ENCODE data around the gene RHCE. TPM values are rescaled to one million over a fixed set of nuclear protein-coding genes. Genes with fewer than 3 reads are reported as not detected.
"Not testable (repeated sequence)": the region's sequence is repeated elsewhere in the genome, so short reads cannot be mapped to it uniquely, and the experiment has no call there.

The RHCE gene
- total RNA-seq (1.4 and 8.8 TPM in 2 replicates), polyA plus RNA-seq (0.27 and 0.80 TPM in 2 replicates)

DNA sequence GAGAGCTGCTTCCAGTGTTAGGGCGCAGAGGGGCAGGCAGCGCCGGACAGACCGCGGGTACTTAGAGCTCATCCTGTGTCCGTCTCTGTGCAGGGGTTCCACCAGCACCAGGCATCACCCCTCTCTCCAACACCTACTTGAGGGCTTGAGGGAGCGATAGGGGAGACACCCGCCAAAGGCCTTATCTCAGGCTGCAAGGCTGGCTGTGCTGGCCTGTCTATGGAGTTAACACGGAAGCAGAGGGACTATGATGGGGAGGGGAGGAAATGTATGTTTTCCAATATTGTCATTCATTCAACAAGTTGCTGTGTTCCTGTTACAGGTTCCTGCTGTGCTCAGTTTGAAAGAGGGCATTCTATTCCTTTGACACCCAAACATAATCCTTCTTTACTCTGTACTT, at the start of gene RHCE:
Gene RHCE, minus strand, starts transcription at position 111 of the 400 bp plus-strand sequence. Its CDS starts 39 bp downstream, at position 72.
- H3K27me3 ChIP-seq = not testable (repeated sequence)
- 69% methylated on average over 3 of the region's 9 CpGs for WGBS (ENCODE audit: low lambda C conversion rate, missing lambda C conversion rate)

DNA sequence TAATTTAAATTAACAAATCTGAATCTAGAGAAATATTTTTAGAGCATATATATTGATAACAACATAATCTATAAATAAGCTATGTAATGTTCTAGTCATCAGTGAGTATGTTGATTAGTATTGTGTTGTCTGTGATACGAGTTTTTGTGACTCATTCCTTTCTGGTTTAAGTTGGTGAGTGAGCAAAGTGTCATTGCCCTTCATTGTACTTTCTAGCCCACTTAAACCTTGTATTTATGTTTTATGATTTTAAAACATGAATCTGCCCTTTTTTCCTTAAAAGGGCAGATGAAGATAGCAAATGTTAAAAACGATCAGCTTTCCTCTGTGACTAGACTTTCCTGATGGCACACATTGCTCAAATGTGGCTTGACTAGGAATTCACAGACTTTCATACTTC, 48.6 kb upstream of the RHCE start:
- Histone ChIP-seq H2AFZ (no peak overlapping the region), H3K27me3 (no peaks in the 10 kb centered on the region), H3K9me3 (ENCODE audit: low read depth) (no peaks in the 10 kb centered on the region), H3K36me3 (replicated peaks; ENCODE audit: insufficient read depth, low read depth) (no peaks in the 10 kb centered on the region), H3K79me2 (peaks cover 69% of the 10 kb centered on the region), H3K4me3 (no peak overlapping the region), H3K9me2 (replicated peaks; ENCODE audit: insufficient read depth) (no peaks in the 10 kb centered on the region), H3K4me2 (no peak overlapping the region), H3K27ac (no peak overlapping the region), H3K4me1 (ENCODE audit: insufficient read depth) (no peaks in the 10 kb centered on the region), H4K20me1 (ENCODE audit: insufficient read depth, poor library complexity, severe bottlenecking) (peaks cover 5% of the 10 kb centered on the region)
- TF ChIP-seq EZH2 (IDR thresholded peaks at IDR 0.05; ENCODE audit: borderline replicate concordance) (no peak), EZH2phosphoT487 (IDR thresholded peaks at IDR 0.05; ENCODE audit: low read depth, severe bottlenecking, unreplicated experiment) (no peak)
- TF ChIP-seq, protein P1, sequence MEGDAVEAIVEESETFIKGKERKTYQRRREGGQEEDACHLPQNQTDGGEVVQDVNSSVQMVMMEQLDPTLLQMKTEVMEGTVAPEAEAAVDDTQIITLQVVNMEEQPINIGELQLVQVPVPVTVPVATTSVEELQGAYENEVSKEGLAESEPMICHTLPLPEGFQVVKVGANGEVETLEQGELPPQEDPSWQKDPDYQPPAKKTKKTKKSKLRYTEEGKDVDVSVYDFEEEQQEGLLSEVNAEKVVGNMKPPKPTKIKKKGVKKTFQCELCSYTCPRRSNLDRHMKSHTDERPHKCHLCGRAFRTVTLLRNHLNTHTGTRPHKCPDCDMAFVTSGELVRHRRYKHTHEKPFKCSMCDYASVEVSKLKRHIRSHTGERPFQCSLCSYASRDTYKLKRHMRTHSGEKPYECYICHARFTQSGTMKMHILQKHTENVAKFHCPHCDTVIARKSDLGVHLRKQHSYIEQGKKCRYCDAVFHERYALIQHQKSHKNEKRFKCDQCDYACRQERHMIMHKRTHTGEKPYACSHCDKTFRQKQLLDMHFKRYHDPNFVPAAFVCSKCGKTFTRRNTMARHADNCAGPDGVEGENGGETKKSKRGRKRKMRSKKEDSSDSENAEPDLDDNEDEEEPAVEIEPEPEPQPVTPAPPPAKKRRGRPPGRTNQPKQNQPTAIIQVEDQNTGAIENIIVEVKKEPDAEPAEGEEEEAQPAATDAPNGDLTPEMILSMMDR (IDR thresholded peaks at IDR 0.05; ENCODE audit: poor library complexity) = no peak
- WGBS (ENCODE audit: low lambda C conversion rate, missing lambda C conversion rate) = 80% methylated on average over 2 of the region's 2 CpGs
- no peak for DNase-seq (ENCODE audit: low spot score)

More for the DNA sequence above, at the start of gene RHCE:
- not testable (repeated sequence) for H4K20me1 ChIP-seq (ENCODE audit: insufficient read depth, poor library complexity, severe bottlenecking); H3K79me2 ChIP-seq; H3K4me2 ChIP-seq; H3K9me2 ChIP-seq (replicated peaks; ENCODE audit: insufficient read depth); DNase-seq (ENCODE audit: low spot score); H3K27ac ChIP-seq; H3K36me3 ChIP-seq (replicated peaks; ENCODE audit: insufficient read depth, low read depth); H3K9me3 ChIP-seq (ENCODE audit: low read depth); H3K4me1 ChIP-seq (ENCODE audit: insufficient read depth); H2AFZ ChIP-seq; H3K4me3 ChIP-seq

DNA sequence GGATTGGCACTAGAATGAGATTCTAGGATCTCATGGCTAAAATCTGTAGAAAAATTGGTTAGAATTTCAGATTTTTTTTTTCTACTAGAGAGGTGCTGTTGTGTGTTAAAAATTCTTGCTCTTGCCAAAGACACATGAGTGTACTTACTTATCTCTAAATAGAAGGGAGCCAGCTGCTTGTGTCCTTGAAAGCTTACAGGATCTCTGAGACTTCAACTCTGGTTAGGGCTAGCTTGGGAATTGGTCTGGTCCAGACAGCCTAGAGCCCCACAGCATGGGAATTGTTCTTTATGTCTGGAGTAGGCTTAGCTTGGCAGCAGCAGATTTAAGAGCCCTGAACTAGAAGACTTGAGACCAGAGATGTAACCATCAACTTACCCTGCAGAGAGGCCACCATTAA, 47.4 kb upstream of the RHCE start:
- no peak overlapping the region for H3K4me3 ChIP-seq
- H2AFZ ChIP-seq = no peak overlapping the region
- no peaks in the 10 kb centered on the region for H3K27me3 ChIP-seq
- H3K79me2 ChIP-seq = peaks cover 59% of the 10 kb centered on the region
- TF ChIP-seq, protein P1 (IDR thresholded peaks at IDR 0.05; ENCODE audit: poor library complexity) = no peak
- TF ChIP-seq EZH2 (IDR thresholded peaks at IDR 0.05; ENCODE audit: borderline replicate concordance) (no peak), EZH2phosphoT487 (IDR thresholded peaks at IDR 0.05; ENCODE audit: low read depth, severe bottlenecking, unreplicated experiment) (no peak)
- no peaks in the 10 kb centered on the region for H3K36me3 ChIP-seq (replicated peaks; ENCODE audit: insufficient read depth, low read depth)
- H3K9me3 ChIP-seq (ENCODE audit: low read depth) = no peaks in the 10 kb centered on the region
- no peaks in the 10 kb centered on the region for H3K4me1 ChIP-seq (ENCODE audit: insufficient read depth)
- H3K4me2 ChIP-seq = no peak overlapping the region
- H3K27ac ChIP-seq = no peak overlapping the region
- no peak for DNase-seq (ENCODE audit: low spot score)
- H4K20me1 ChIP-seq (ENCODE audit: insufficient read depth, poor library complexity, severe bottlenecking) = peaks cover 3% of the 10 kb centered on the region
- H3K9me2 ChIP-seq (replicated peaks; ENCODE audit: insufficient read depth) = no peaks in the 10 kb centered on the region

DNA sequence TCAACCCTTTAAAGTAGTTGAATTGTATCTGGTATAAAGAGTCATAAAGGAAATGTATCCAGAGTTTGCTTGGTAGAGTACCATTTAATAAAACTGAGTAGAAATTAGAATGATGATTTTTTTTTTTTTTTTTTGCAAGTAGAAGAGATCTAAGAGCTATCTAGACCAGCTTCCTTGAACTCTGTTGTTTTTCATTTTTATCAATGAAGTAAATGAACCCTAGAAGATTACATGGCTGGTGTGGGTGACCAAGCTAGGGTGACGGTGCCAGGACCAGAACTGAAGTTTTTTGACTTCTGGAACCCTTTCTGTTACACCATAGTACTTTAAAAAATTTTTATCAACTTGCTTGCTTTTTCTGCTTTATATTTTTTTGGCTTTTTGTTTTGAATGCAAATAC, 47.0 kb upstream of the RHCE start:
- Histone ChIP-seq H3K79me2 (peaks cover 57% of the 10 kb centered on the region), H3K4me3 (no peak overlapping the region), H3K36me3 (replicated peaks; ENCODE audit: insufficient read depth, low read depth) (no peaks in the 10 kb centered on the region), H3K9me3 (ENCODE audit: low read depth) (no peaks in the 10 kb centered on the region), H2AFZ (no peak overlapping the region), H3K27me3 (no peaks in the 10 kb centered on the region), H4K20me1 (ENCODE audit: insufficient read depth, poor library complexity, severe bottlenecking) (peaks cover 3% of the 10 kb centered on the region), H3K4me1 (ENCODE audit: insufficient read depth) (no peaks in the 10 kb centered on the region), H3K4me2 (no peak overlapping the region), H3K27ac (no peak overlapping the region), H3K9me2 (replicated peaks; ENCODE audit: insufficient read depth) (no peaks in the 10 kb centered on the region)
- WGBS (ENCODE audit: low lambda C conversion rate, missing lambda C conversion rate) = 86% methylated on average over 1 of the region's 1 CpG
- TF ChIP-seq EZH2phosphoT487 (IDR thresholded peaks at IDR 0.05; ENCODE audit: low read depth, severe bottlenecking, unreplicated experiment) (no peak), EZH2 (IDR thresholded peaks at IDR 0.05; ENCODE audit: borderline replicate concordance) (no peak)
- TF ChIP-seq, protein P1 (IDR thresholded peaks at IDR 0.05; ENCODE audit: poor library complexity) = no peak
- no peak for DNase-seq (ENCODE audit: low spot score)
